H1 (cell line): ENCODE data around the gene GNAL. TPM values are rescaled to one million over a fixed set of nuclear protein-coding genes. Genes with fewer than 3 reads are reported as not detected.

Experiments
- CTCF ChIA-PET: fragments of 300-600 bp; sonication (Branson Sonifier 250); formaldehyde crosslinking; loops from one replicate; lab custom pipeline; 2021; ENCODE audit not compliant: partially characterized antibody; lab: Charles Lee
- POLR2A ChIA-PET: fragments of 300-600 bp; sonication (Branson Sonifier 250); formaldehyde crosslinking; loops from one replicate; lab custom pipeline; 2021; ENCODE audit warnings: inconsistent platforms; ENCODE audit not compliant: partially characterized antibody; lab: Charles Lee
- DNase-seq, 2 experiments: peaks; one replicate each; pipeline versions ENCODE4 v3.0.0 to v3.0.0-alpha.2; 2010 to 2022; ENCODE audit warnings: low spot score in 2 of 2, low read depth in 1 of 2, mixed read lengths in 1 of 2
- FAIRE-seq: peaks from 2 replicates; lab custom pipeline; 2011; peaks lifted over from hg19 to GRCh38; lab: Jason Lieb, UNC
- H2AFZ ChIP-seq: 2 replicates; pipeline ENCODE4 v1.8.1; 2012; ENCODE audit warnings: low read length, inconsistent platforms
- H2AK5ac ChIP-seq: 2 replicates; pipeline ENCODE4 v1.6.1; 2013; ENCODE audit warnings: low read depth, low read length
- H2BK120ac ChIP-seq: replicated peaks from 2 replicates; pipeline ENCODE3; 2013; ENCODE audit warnings: low read depth, low read length, inconsistent platforms
- H2BK12ac ChIP-seq: 2 replicates; pipeline ENCODE4 v1.6.1; 2013; ENCODE audit warnings: low read depth, low read length
- H2BK15ac ChIP-seq: 2 replicates; pipeline ENCODE4 v1.6.1; 2013; ENCODE audit warnings: low read length
- H2BK20ac ChIP-seq: 2 replicates; pipeline ENCODE4 v1.6.1; 2013; ENCODE audit warnings: low read length
- H2BK5ac ChIP-seq: 2 replicates; pipeline ENCODE4 v1.6.1; 2013; ENCODE audit warnings: low read depth, low read length
- H3K14ac ChIP-seq: 2 replicates; pipeline ENCODE4 v1.6.1; 2013; ENCODE audit warnings: inconsistent platforms; ENCODE audit not compliant: insufficient read length
- H3K18ac ChIP-seq: 2 replicates; pipeline ENCODE4 v1.6.1; 2013; ENCODE audit warnings: low read length; ENCODE audit errors: extremely low read depth
- H3K23ac ChIP-seq: 2 replicates; pipeline ENCODE4 v1.6.1; 2013; ENCODE audit warnings: inconsistent platforms; ENCODE audit not compliant: insufficient read length
- H3K23me2 ChIP-seq: 2 replicates; pipeline ENCODE4 v1.6.1; 2013; ENCODE audit warnings: low read depth, low read length
- H3K27ac ChIP-seq: 2 replicates; pipeline ENCODE4 v1.6.1; 2011; ENCODE audit warnings: low read depth, low read length, inconsistent platforms
- H3K27me3 ChIP-seq, 4 experiments: replicated peaks in 1 of 4; 1 replicate in 1 of 4; 2 replicates in 3 of 4; pipeline versions ENCODE4 v1.6.1 to v1.8.1; 2011 to 2013; ENCODE audit warnings: low read length in 3 of 4, mild to moderate bottlenecking in 3 of 4, inconsistent platforms in 2 of 4, mixed read lengths in 2 of 4, moderate library complexity in 1 of 4; ENCODE audit not compliant: control insufficient read depth in 3 of 4, insufficient read depth in 3 of 4; ENCODE audit errors: extremely low read depth in 1 of 4
- H3K36me3 ChIP-seq, 4 experiments: 2 replicates each; pipeline versions ENCODE4 v1.6.1 to v1.8.1; 2011 to 2013; ENCODE audit warnings: mild to moderate bottlenecking in 4 of 4, low read length in 3 of 4, moderate library complexity in 2 of 4, control low read depth in 1 of 4, inconsistent platforms in 1 of 4; ENCODE audit not compliant: insufficient read depth in 4 of 4, control insufficient read depth in 2 of 4
- H3K4ac ChIP-seq: replicated peaks from 2 replicates; pipeline ENCODE3; 2013; ENCODE audit warnings: low read length, low read depth, mixed read lengths, inconsistent platforms; ENCODE audit not compliant: insufficient read length
- H3K4me1 ChIP-seq, 4 experiments: replicated peaks in 1 of 4; 1 replicate in 1 of 4; 2 replicates in 3 of 4; pipeline versions ENCODE4 v1.6.1 to v1.8.1; 2011 to 2013; ENCODE audit warnings: low read length in 3 of 4, inconsistent platforms in 2 of 4, mixed read lengths in 1 of 4; ENCODE audit not compliant: insufficient read depth in 4 of 4, control insufficient read depth in 3 of 4
- H3K4me2 ChIP-seq, 2 experiments: 2 replicates each; pipeline versions ENCODE4 v1.6.1 to v1.8.1; 2011 to 2013; ENCODE audit warnings: low read depth in 2 of 2, low read length in 2 of 2, control low read depth in 1 of 2, inconsistent platforms in 1 of 2, mild to moderate bottlenecking in 1 of 2; ENCODE audit not compliant: insufficient read depth in 1 of 2
- H3K4me3 ChIP-seq, 4 experiments: fragments of 200-600, 300-600 bp in 1 of 4; sonication (generic), shearing (Covaris generic), sonication (Bioruptor Twin) in 1 of 4; 2 replicates each; pipeline versions ENCODE4 v1.5.1 to v1.8.1; 2011 to 2016; ENCODE audit warnings: low read length in 4 of 4, low read depth in 3 of 4, control low read depth in 2 of 4, inconsistent platforms in 2 of 4, mild to moderate bottlenecking in 2 of 4, mixed read lengths in 1 of 4, moderate library complexity in 1 of 4; ENCODE audit not compliant: insufficient read depth in 2 of 4; ENCODE audit errors: extremely low read depth in 1 of 4
- H3K56ac ChIP-seq: replicated peaks from 2 replicates; pipeline ENCODE3; 2013; ENCODE audit warnings: low read depth, mild to moderate bottlenecking, mixed read lengths, low read length, inconsistent platforms; ENCODE audit not compliant: insufficient read length
- H3K79me1 ChIP-seq: 2 replicates; pipeline ENCODE4 v1.6.1; 2013; ENCODE audit warnings: low read depth, low read length, control low read depth
- H3K79me2 ChIP-seq, 2 experiments: 2 replicates each; pipeline versions ENCODE4 v1.6.1 to v1.8.1; 2012 to 2013; ENCODE audit warnings: low read length in 2 of 2, mild to moderate bottlenecking in 2 of 2, inconsistent platforms in 1 of 2; ENCODE audit not compliant: insufficient read depth in 2 of 2, control insufficient read depth in 1 of 2
- H3K9ac ChIP-seq, 4 experiments: replicated peaks in 1 of 4; 1 replicate in 1 of 4; 2 replicates in 3 of 4; pipeline versions ENCODE4 v1.6.1 to v1.8.1; 2011 to 2013; ENCODE audit warnings: low read depth in 3 of 4, low read length in 3 of 4, control low read depth in 2 of 4, mild to moderate bottlenecking in 2 of 4, moderate library complexity in 2 of 4, inconsistent platforms in 1 of 4; ENCODE audit errors: extremely low read depth in 1 of 4
- H3K9me3 ChIP-seq, 2 experiments: 2 replicates each; pipeline versions ENCODE4 v1.6.1 to v1.8.1; 2012 to 2013; ENCODE audit warnings: mild to moderate bottlenecking in 2 of 2, moderate library complexity in 2 of 2, control low read depth in 1 of 2, inconsistent platforms in 1 of 2, low read depth in 1 of 2, low read length in 1 of 2, mixed read lengths in 1 of 2; ENCODE audit not compliant: insufficient read depth in 2 of 2
- H4K20me1 ChIP-seq, 2 experiments: replicated peaks in 1 of 2; 2 replicates each; pipeline versions ENCODE3 to v1.8.1; 2011 to 2013; ENCODE audit warnings: inconsistent platforms in 2 of 2, low read length in 2 of 2, mild to moderate bottlenecking in 1 of 2; ENCODE audit not compliant: insufficient read depth in 2 of 2, control insufficient read depth in 1 of 2
- H4K5ac ChIP-seq: 2 replicates; pipeline ENCODE4 v1.6.1; 2013; ENCODE audit warnings: low read length, low read depth, mixed read lengths, inconsistent platforms; ENCODE audit not compliant: insufficient read length
- H4K8ac ChIP-seq: 2 replicates; pipeline ENCODE4 v1.8.0; 2013; ENCODE audit warnings: mild to moderate bottlenecking, moderate library complexity, low read length, inconsistent platforms; ENCODE audit not compliant: insufficient read depth; ENCODE audit errors: extremely low read depth
- H4K91ac ChIP-seq: replicated peaks from 2 replicates; pipeline ENCODE3; 2013; ENCODE audit warnings: low read length, mixed read lengths, inconsistent platforms; ENCODE audit not compliant: insufficient read length
- CHD1 ChIP-seq: IDR thresholded peaks from 2 replicates; pipeline ENCODE4 v1.6.1; 2012; ENCODE audit warnings: low read depth, low read length, improper control_type of control experiment
- GABPA ChIP-seq: IDR thresholded peaks from 2 replicates; pipeline ENCODE4 v1.6.1; 2011; ENCODE audit warnings: mild to moderate bottlenecking, low read length, moderate library complexity, borderline replicate concordance; ENCODE audit not compliant: insufficient read depth
- HDAC2 ChIP-seq, 2 experiments: fragments of 300-600 bp in 1 of 2; sonication (generic) in 1 of 2; IDR thresholded peaks; 2 replicates each; pipeline ENCODE4 v1.6.1; 2011 to 2012; ENCODE audit warnings: low read depth in 2 of 2, low read length in 2 of 2, mild to moderate bottlenecking in 2 of 2, moderate library complexity in 2 of 2, borderline replicate concordance in 1 of 2, inconsistent platforms in 1 of 2
- JUN ChIP-seq: IDR thresholded peaks from 2 replicates; pipeline ENCODE4 v1.6.1; 2011; ENCODE audit warnings: low read depth, mild to moderate bottlenecking, improper control_type of control experiment, low read length
- PHF8 ChIP-seq: fragments of 200-600 bp; sonication (generic); conservative IDR thresholded peaks from 2 replicates; pipeline ENCODE4 v1.7.1; 2012; ENCODE audit warnings: low read depth, mild to moderate bottlenecking, inconsistent platforms, low read length, moderate library complexity
- POLR2A ChIP-seq, 2 experiments: IDR thresholded peaks; 1 replicate in 1 of 2; 2 replicates in 1 of 2; pipeline ENCODE4 v1.6.1; 2011; ENCODE audit warnings: low read depth in 2 of 2, low read length in 2 of 2, mild to moderate bottlenecking in 2 of 2; ENCODE audit errors: control extremely low read depth in 1 of 2
- RBBP5 ChIP-seq: IDR thresholded peaks from 2 replicates; pipeline ENCODE4 v1.7.1; 2012; ENCODE audit warnings: low read depth, mild to moderate bottlenecking, inconsistent platforms, low read length, moderate library complexity, borderline replicate concordance
- SP1 ChIP-seq: IDR thresholded peaks from 2 replicates; pipeline ENCODE4 v1.6.1; 2011; ENCODE audit warnings: low read depth, low read length
- SRF ChIP-seq: IDR thresholded peaks from 2 replicates; pipeline ENCODE4 v1.6.1; 2011; ENCODE audit warnings: mild to moderate bottlenecking, low read depth, low read length, moderate library complexity
- TAF1 ChIP-seq: IDR thresholded peaks from 2 replicates; pipeline ENCODE4 v1.6.1; 2011; ENCODE audit warnings: mild to moderate bottlenecking, low read depth, low read length
- TBP ChIP-seq: IDR thresholded peaks from 2 replicates; pipeline ENCODE4 v1.6.1; 2011; ENCODE audit warnings: low read depth, low read length, improper control_type of control experiment
- WGBS, 2 experiments: shearing (Covaris generic) in 1 of 2; methylation state at CpG; one replicate each; pipeline versions ENCODE4 v1.1.6 to v1.1.7; 2013 to 2015; ENCODE audit warnings: low lambda C conversion rate in 2 of 2, mixed read lengths in 2 of 2, inconsistent platforms in 1 of 2, low coverage in 1 of 2, missing lambda C conversion rate in 1 of 2; ENCODE audit not compliant: insufficient replicate concordance in 2 of 2, insufficient coverage in 1 of 2, insufficient read length in 1 of 2; ENCODE audit errors: extremely low coverage in 1 of 2, missing lambda C conversion rate in 1 of 2; 5-methylcytosine and 5-hydroxymethylcytosine counted together
- polyA plus RNA-seq, 7 experiments: library from polyadenylated mRNA; depleted of rRNA in 3 of 7; stranded (reverse) in 5 of 7; unstranded in 2 of 7; fragments of >200 nt in 5 of 7; fragments of 200-250 nt in 2 of 7; gene quantifications; 1 replicate in 5 of 7; 2 replicates in 1 of 7; 4 replicates in 1 of 7; pipeline versions ENCODE4 v1.2.1 to v1.2.3, GENCODE V29; 2011 to 2013; ENCODE audit warnings: missing spikeins in 2 of 7, mixed read lengths in 2 of 7
- total RNA-seq: library from RNA; stranded (reverse); fragmentation: NEBNext Ultra II Directional; extraction: Animal tissue kit (Norgen Biotek cat#: 25700); gene quantifications from 2 replicates; pipeline ENCODE4 v1.2.1, GENCODE V29; 2021

The GNAL gene
- total and polyA plus RNA-seq, 2 of the 8 experiments (the other 6 are each of a cell fraction or from before 2014, with no cell fraction given) = 13.2 to 18.3 TPM

DNA sequence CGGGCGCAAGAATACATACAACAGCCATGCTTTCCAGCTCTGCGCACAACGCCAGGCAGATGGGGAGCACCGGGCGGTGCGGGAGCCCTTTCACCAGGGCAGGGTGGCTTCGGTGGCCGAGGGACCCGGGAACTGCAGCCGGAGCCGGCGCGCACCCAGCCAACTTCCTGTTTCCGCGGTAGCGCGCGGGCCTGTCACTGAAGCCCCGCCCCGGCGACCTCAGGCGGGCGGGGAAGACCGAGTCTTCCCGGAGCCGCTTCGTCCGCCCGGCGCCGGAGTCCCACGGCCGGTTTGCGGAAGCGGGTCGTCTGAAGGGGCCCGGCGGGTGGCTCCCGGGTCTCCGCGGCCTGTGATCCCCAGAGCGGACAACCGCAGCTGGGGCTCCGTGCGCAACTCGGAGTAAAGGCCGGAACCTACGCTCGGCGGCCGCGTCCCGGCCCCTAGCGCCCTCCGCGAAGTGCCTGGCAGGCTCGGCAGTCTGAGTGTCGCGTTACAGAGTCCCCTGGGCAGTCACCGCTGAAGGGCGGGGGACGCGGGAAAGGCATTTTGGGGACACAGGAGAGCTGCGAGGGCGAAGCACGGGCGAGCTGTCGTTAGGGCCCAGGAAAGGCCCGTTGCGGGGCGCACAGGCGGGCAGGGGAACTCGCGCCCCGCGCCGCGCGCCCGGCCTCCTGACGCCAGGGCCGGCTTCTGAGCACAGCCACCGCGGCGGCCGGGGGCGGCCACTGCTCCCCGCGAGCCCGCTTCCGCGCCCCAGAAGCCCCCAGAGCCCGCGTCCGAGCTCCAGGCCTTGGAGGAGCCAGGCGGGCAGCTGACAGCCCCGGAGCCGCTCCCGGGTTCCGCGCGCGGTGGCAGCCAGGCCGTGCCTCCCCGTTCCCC is 219.4 kb downstream of the GNAL start, which contains the start of gene MPPE1:
MPPE1 (minus strand) TSS at position 136 of the 879 bp plus-strand sequence. CDS start 11,053 bp downstream, outside the sequence.
- Histone ChIP-seq H3K9me3 (no peaks in the 10 kb centered on the region), H2AFZ (peak within 1 kb of the TSS; percentile 80; the same call in 1 of the 2 replicates), H3K18ac (peak within 1 kb of the TSS; percentile 60), H3K36me3 (no peaks in the 10 kb centered on the region), H3K23ac (no peak within 1 kb of the TSS), H3K14ac (no peak within 1 kb of the TSS), H3K27me3 (no peaks in the 10 kb centered on the region), H3K27ac (peak within 1 kb of the TSS; percentile 31; the same call in 1 of the 2 replicates), H3K79me2 (no peaks in the 10 kb centered on the region), H2BK120ac (peak within 1 kb of the TSS; percentile 61), H3K4ac (no peak within 1 kb of the TSS), H4K91ac (peak within 1 kb of the TSS; percentile 56), H3K9ac (peak within 1 kb of the TSS in 3 of 4 experiments; percentile 20 to 33 (median 31); a peak in 4 of 7 replicates), H3K4me2 (peak within 1 kb of the TSS; percentile 71 to 94), H2AK5ac (no peak within 1 kb of the TSS), H3K56ac (peak within 1 kb of the TSS; percentile 46), H2BK20ac (no peak within 1 kb of the TSS), H2BK15ac (no peak within 1 kb of the TSS), H3K4me1 (peaks cover 2 to 12% (median 5%) of the 10 kb centered on the region in 4 experiments; a peak in 6 of 7 replicates), H3K23me2 (peaks cover 10% of the 10 kb centered on the region; the same call in 1 of the 2 replicates), H2BK5ac (peak within 1 kb of the TSS; percentile 2; the same call in 1 of the 2 replicates), H3K79me1 (no peaks in the 10 kb centered on the region), H3K4me3 (peak within 1 kb of the TSS; percentile 65 to 78 (median 74)), H2BK12ac (no peak within 1 kb of the TSS), H4K5ac (no peak within 1 kb of the TSS), H4K8ac (peak within 1 kb of the TSS; percentile 25; the same call in 1 of the 2 replicates), H4K20me1 (no peaks in the 10 kb centered on the region)
- 2% methylated on average over 92 of the region's 106 CpGs; no CpG with 5 or more reads in 1 of the 2 experiments for WGBS, 2 experiments
- ChIA-PET CTCF (interaction anchor here (0.6 to 1.4 kb wide), 2 partner anchors 8 to 9 kb away, joined by 3 read pairs; no protein-coding TSS in a partner anchor), POLR2A (interaction anchor here (0.6 to 2.2 kb wide), 5 partner anchors 29 to 87 kb away, joined by 3 to 9 read pairs (median 4); partner anchors contain the start of gene IMPA2)
- FAIRE-seq (no peak), DNase-seq (peak; percentile 60 to 90)
- TF ChIP-seq HDAC2 (IDR thresholded peaks at IDR 0.05; ENCODE audit: borderline replicate concordance in 1 of 2, low read depth in 2 of 2, low read length in 2 of 2) = no peak; a peak in 1 of 4 replicates
- TF ChIP-seq SP1 = no peak
- TF ChIP-seq TBP = no peak
- no peak for TF ChIP-seq JUN
- TF ChIP-seq POLR2A (IDR thresholded peaks at IDR 0.05; ENCODE audit: control extremely low read depth in 1 of 2, low read depth in 2 of 2, low read length in 2 of 2) = no peak; a peak in 1 of 3 replicates
- no peak for TF ChIP-seq SRF
- TF ChIP-seq TAF1 = peak; percentile 43; the same call in 1 of the 2 replicates
- no peak for TF ChIP-seq CHD1
- peak; percentile 74; the same call in 1 of the 2 replicates for TF ChIP-seq RBBP5
- peak; percentile 49; the same call in 1 of the 2 replicates for TF ChIP-seq GABPA
- TF ChIP-seq PHF8 = 0 out of 2 replicates have a peak, but pooled peaks have one; percentile 32
